ENCODE measurements around the gene SSNA1. TPM values are rescaled to one million over a fixed set of nuclear protein-coding genes. Genes with fewer than 3 reads are reported as not detected.

SSNA1 gene
- total RNA-seq, 1 donor from 2014 or later, result 123 TPM

- Histone ChIP-seq H3K4me3 (no peak overlapping the region), H3K27ac (no peak overlapping the region), H3K36me3 (no peaks in the 10 kb centered on the region), H3K4me1 (peaks cover 5 to 14% of the 10 kb centered on the region in 2 donors), H3K27me3 (no peaks in the 10 kb centered on the region), H3K9me3 (no peaks in the 10 kb centered on the region)
- no peak for DNase-seq (ENCODE audit: low spot score in 2 of 2)
- TF ChIP-seq, protein P1, sequence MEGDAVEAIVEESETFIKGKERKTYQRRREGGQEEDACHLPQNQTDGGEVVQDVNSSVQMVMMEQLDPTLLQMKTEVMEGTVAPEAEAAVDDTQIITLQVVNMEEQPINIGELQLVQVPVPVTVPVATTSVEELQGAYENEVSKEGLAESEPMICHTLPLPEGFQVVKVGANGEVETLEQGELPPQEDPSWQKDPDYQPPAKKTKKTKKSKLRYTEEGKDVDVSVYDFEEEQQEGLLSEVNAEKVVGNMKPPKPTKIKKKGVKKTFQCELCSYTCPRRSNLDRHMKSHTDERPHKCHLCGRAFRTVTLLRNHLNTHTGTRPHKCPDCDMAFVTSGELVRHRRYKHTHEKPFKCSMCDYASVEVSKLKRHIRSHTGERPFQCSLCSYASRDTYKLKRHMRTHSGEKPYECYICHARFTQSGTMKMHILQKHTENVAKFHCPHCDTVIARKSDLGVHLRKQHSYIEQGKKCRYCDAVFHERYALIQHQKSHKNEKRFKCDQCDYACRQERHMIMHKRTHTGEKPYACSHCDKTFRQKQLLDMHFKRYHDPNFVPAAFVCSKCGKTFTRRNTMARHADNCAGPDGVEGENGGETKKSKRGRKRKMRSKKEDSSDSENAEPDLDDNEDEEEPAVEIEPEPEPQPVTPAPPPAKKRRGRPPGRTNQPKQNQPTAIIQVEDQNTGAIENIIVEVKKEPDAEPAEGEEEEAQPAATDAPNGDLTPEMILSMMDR (IDR thresholded peaks at IDR 0.05), result no peak
- intact Hi-C loops (cut with DNase I), result no loop called here
These were observed 30.3 kb downstream of the SSNA1 start for GRCh38 chr9:137218754-137219271.

GRCh38 chr9:137219757-137220316, 31.4 kb downstream of the SSNA1 start:
- H3K27me3 ChIP-seq, result no peaks in the 10 kb centered on the region
- H3K4me3 ChIP-seq, result no peak overlapping the region
- TF ChIP-seq, protein P1 (IDR thresholded peaks at IDR 0.05), result no peak
- intact Hi-C loops (cut with DNase I), result loop anchor here (10.0 kb wide), 1 partner anchor 425 kb away; the partner anchor contains the start of genes CCDC183 and TMEM141
- no peak overlapping the region for H3K27ac ChIP-seq
- no peak for DNase-seq (ENCODE audit: low spot score in 2 of 2)
- H3K4me1 ChIP-seq, result peaks cover 5 to 19% of the 10 kb centered on the region in 2 donors
- H3K9me3 ChIP-seq, result no peaks in the 10 kb centered on the region
- no peaks in the 10 kb centered on the region for H3K36me3 ChIP-seq

DNA sequence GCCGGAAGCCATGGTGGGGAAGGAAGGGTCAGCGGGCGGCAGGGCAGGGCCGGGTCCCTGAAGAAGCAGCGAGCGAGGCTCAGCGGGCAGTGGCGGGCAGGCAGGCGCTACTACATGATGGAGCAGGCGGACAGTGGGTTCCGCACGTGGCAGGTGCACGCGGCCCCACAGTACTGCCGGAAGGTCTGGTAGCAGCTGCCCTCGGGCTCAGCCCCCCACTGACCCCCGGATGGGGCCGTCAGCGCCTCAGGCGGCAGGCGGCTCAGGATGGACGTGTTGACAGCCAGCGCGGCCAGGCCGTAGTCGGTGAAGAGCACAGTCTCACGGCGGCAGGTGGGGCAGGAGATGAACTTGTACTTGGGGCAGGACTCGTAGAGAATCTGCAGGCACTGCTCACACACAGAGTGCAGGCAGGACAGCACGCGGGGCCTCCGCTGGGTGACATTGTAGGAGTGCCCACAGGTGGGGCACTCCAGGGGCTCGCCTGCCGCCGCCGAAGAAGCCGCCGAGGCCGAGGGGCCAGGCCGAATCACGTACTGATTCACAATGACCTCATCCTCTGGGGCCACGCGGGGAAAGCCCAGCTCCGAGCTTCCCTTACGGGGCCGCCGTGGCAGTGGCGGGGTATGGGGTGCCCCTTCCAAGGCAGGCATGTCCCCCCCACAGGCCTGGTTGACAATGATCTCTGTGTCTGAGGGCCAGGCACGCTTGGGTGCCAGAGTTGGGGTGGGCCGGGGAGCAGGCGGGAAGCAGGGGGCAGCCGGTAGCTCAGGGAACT, 32.0 kb downstream of the SSNA1 start:
- H3K27ac ChIP-seq, result no peak overlapping the region
- peaks cover 5 to 19% of the 10 kb centered on the region in 2 donors for H3K4me1 ChIP-seq
- no peaks in the 10 kb centered on the region for H3K9me3 ChIP-seq
- DNase-seq (ENCODE audit: low spot score in 2 of 2), result no peak
- TF ChIP-seq, protein P1 (IDR thresholded peaks at IDR 0.05), result no peak
- H3K36me3 ChIP-seq, result no peaks in the 10 kb centered on the region
- no peaks in the 10 kb centered on the region for H3K27me3 ChIP-seq
- H3K4me3 ChIP-seq, result no peak overlapping the region
- intact Hi-C loops (cut with DNase I), result loop anchor here (10.0 kb wide), 1 partner anchor 426 kb away; the partner anchor contains the start of genes CCDC183 and TMEM141

GRCh38 chr9:137221095-137221505, 32.6 kb downstream of the SSNA1 start:
- H3K9me3 ChIP-seq, result no peaks in the 10 kb centered on the region
- H3K4me3 ChIP-seq, result peak overlapping the region; percentile 54 to 69

GRCh38 chr9:137221506-137222111, 33.1 kb downstream of the SSNA1 start:
- H3K4me1 ChIP-seq, result peaks cover 5 to 19% of the 10 kb centered on the region in 2 donors
- H3K27ac ChIP-seq, result no peak overlapping the region
- TF ChIP-seq, protein P1 (IDR thresholded peaks at IDR 0.05), result no peak
- no peak for DNase-seq (ENCODE audit: low spot score in 2 of 2)
- H3K27me3 ChIP-seq, result no peaks in the 10 kb centered on the region
- peak overlapping the region; percentile 54 to 69 for H3K4me3 ChIP-seq
- intact Hi-C loops (cut with DNase I), result loop anchor here (10.0 kb wide), 1 partner anchor 427 kb away; the partner anchor contains the start of genes CCDC183 and TMEM141
- H3K36me3 ChIP-seq, result no peaks in the 10 kb centered on the region
- H3K9me3 ChIP-seq, result no peaks in the 10 kb centered on the region

More at GRCh38 chr9:137221095-137221505, 32.6 kb downstream of the SSNA1 start:
- TF ChIP-seq, protein P1 (IDR thresholded peaks at IDR 0.05), result no peak
- no peaks in the 10 kb centered on the region for H3K36me3 ChIP-seq
- H3K4me1 ChIP-seq, result peaks cover 5 to 19% of the 10 kb centered on the region in 2 donors
- H3K27me3 ChIP-seq, result no peaks in the 10 kb centered on the region
- no peak overlapping the region for H3K27ac ChIP-seq
- no peak for DNase-seq (ENCODE audit: low spot score in 2 of 2)
- intact Hi-C loops (cut with DNase I), result loop anchor here (10.0 kb wide), 1 partner anchor 426 kb away; the partner anchor contains the start of genes CCDC183 and TMEM141
